Vagina (tissue), 2 donors: ENCODE results near the gene TMIGD3.

Experiments used
- POLR2A ChIP-seq, 2 donors: fragments of 450-650 bp; IDR thresholded peaks; one replicate each; pipeline ENCODE4 v1.6.1; 2017; ENCODE audit warnings: antibody characterized with exemption in 2 of 2, mild to moderate bottlenecking in 2 of 2, moderate library complexity in 2 of 2
- POLR2AphosphoS5 ChIP-seq, 2 donors: sonication (generic); formaldehyde crosslinking; IDR thresholded peaks; one replicate each; pipeline ENCODE4 v1.9.0; 2017; ENCODE audit warnings: antibody characterized with exemption in 2 of 2, mild to moderate bottlenecking in 2 of 2, low read depth in 1 of 2; ENCODE audit not compliant: insufficient read depth in 1 of 2
- TF ChIP-seq, protein P1 (sequence below), 3 experiments: fragments of 450-650 bp in 2 of 3; fragments of 200-600 bp in 1 of 3; sonication (generic) in 1 of 3; IDR thresholded peaks; one replicate each; pipeline ENCODE4 v1.5.1; 2017 to 2019; ENCODE audit warnings: antibody characterized with exemption in 3 of 3, mild to moderate bottlenecking in 2 of 3, moderate library complexity in 2 of 3

DNA sequence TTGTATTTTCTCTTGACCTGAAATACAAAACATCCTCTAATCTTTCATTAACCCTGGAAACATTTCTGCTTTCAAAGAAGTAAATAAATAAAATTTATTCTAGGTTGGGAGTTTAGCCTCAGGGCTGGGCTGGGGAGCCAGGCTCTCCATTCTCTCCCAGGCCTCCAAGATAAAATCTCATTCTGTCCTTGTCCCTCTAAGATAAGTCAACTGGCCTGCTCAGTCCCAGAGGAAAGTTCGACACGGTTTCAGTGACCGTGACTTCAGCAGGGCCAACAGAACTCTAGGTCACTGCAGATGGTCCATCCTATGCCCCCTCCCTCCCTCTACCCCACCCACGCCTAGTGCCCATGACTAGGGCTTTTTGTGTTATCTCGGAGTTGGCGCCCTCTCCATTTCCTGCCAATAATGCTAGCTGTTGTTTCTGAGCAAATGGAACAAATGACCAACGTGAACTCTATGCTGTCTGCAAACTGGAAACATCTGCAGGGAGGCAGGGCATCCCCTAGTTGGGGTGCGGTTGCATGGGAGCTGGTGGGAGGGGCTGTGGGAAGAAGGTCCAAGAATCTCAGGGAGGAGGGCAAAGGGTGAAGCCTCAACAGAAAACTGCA is 10.1 kb upstream of the TMIGD3 start:
- TF ChIP-seq, protein P1, sequence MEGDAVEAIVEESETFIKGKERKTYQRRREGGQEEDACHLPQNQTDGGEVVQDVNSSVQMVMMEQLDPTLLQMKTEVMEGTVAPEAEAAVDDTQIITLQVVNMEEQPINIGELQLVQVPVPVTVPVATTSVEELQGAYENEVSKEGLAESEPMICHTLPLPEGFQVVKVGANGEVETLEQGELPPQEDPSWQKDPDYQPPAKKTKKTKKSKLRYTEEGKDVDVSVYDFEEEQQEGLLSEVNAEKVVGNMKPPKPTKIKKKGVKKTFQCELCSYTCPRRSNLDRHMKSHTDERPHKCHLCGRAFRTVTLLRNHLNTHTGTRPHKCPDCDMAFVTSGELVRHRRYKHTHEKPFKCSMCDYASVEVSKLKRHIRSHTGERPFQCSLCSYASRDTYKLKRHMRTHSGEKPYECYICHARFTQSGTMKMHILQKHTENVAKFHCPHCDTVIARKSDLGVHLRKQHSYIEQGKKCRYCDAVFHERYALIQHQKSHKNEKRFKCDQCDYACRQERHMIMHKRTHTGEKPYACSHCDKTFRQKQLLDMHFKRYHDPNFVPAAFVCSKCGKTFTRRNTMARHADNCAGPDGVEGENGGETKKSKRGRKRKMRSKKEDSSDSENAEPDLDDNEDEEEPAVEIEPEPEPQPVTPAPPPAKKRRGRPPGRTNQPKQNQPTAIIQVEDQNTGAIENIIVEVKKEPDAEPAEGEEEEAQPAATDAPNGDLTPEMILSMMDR (IDR thresholded peaks at IDR 0.05): no peak
- TF ChIP-seq POLR2A (IDR thresholded peaks at IDR 0.05) (no peak), POLR2AphosphoS5 (IDR thresholded peaks at IDR 0.05; ENCODE audit: insufficient read depth in 1 of 2, low read depth in 1 of 2) (peak in 1 of 2 donors; percentile 18)
